ENCODE data around the gene OCRL. TPM values are rescaled to one million over a fixed set of nuclear protein-coding genes. Genes with fewer than 3 reads are reported as not detected.

The OCRL gene
- total RNA-seq, 1 donor from 2014 or later: 25.3 TPM

DNA sequence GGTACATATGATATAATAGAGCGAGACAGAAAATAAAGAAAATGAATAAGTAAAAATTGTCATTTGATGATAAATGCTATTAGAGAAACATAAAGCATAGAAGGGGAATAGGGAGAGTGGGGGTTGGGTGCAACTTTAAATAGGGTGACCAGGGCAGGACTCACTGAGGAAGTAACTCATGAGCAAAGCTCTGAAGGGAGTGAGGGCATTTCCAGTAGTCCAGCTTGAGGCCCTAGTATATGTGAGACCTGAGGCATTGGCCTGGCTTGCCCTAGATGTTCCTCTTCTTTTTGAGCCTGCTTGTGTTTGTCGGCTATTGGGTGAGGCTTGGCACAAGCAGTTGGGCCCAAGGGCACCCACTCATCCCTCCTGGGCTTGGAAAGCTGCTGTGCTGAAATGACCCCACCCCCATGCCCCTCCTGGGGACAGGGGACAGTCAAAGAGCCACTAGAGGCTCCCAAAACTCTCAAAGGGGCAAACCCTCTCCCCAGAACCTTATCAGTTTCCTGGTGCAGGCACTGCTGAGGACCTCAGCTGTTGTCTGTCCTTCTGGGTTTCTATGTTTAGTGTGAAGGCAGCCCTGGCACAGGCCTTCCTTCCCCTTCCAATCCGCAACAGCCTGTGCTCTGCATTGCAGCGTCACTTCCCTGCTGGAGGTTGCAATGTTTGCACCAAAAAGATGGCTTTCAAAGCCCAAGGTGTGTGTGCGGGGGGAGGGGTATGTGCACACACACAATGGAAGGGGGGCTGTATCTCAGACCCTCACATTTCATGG, 74.6 kb downstream of the OCRL start:
- Mint-ChIP-seq H3K4me3 (no peak overlapping the region), H3K9me3 (peaks cover 2% of the 10 kb centered on the region), H3K36me3 (no peaks in the 10 kb centered on the region), H3K27ac (no peak overlapping the region), H3K27me3 (ENCODE audit: insufficient read depth, low read depth) (peaks cover 2% of the 10 kb centered on the region), H3K4me1 (peaks cover 2% of the 10 kb centered on the region)
- DNase-seq (ENCODE audit: low spot score): no peak
- no peak overlapping the region for H3K4me2 ChIP-seq
- no peaks in the 10 kb centered on the region for H3F3A ChIP-seq (ENCODE audit: low read depth)
- H3K4me1 ChIP-seq: no peaks in the 10 kb centered on the region
- no peak overlapping the region for H3K27ac ChIP-seq
- no peak overlapping the region for H3K9ac ChIP-seq
- H3K27me3 ChIP-seq: no peaks in the 10 kb centered on the region
- no peaks in the 10 kb centered on the region for H3K9me3 ChIP-seq (ENCODE audit: low read depth)
- H3K79me2 ChIP-seq (ENCODE audit: low read depth): no peaks in the 10 kb centered on the region
- no peak for TF ChIP-seq EZH2phosphoT487 (IDR thresholded peaks at IDR 0.05)
- TF ChIP-seq EZH2 (IDR thresholded peaks at IDR 0.05): no peak
- TF ChIP-seq, protein P1, sequence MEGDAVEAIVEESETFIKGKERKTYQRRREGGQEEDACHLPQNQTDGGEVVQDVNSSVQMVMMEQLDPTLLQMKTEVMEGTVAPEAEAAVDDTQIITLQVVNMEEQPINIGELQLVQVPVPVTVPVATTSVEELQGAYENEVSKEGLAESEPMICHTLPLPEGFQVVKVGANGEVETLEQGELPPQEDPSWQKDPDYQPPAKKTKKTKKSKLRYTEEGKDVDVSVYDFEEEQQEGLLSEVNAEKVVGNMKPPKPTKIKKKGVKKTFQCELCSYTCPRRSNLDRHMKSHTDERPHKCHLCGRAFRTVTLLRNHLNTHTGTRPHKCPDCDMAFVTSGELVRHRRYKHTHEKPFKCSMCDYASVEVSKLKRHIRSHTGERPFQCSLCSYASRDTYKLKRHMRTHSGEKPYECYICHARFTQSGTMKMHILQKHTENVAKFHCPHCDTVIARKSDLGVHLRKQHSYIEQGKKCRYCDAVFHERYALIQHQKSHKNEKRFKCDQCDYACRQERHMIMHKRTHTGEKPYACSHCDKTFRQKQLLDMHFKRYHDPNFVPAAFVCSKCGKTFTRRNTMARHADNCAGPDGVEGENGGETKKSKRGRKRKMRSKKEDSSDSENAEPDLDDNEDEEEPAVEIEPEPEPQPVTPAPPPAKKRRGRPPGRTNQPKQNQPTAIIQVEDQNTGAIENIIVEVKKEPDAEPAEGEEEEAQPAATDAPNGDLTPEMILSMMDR (IDR thresholded peaks at IDR 0.05): no peak
- no peaks in the 10 kb centered on the region for H4K20me1 ChIP-seq (ENCODE audit: low read depth)
- H3K36me3 ChIP-seq: no peaks in the 10 kb centered on the region
- no peak overlapping the region for H3K4me3 ChIP-seq
- no peak overlapping the region for H2AFZ ChIP-seq (replicated peaks)

DNA sequence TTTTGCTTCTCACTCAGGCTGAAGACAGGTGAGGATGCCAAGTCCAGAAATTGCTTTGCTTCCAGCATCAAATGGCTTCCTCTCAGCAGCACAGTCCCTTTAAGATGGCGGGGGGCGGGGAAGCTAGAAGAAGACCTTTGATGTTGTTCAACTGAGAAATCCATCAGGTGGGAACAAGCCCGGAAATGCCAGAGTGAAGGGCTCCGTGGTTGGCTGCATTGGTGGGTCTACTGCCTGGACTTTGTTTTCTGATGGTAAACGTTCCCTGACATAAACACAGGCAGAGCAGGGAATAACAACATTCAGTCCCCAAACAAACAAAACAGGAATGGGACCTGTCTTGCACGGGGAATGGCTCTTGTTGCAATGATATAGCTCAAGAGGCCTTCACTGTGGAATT, 77.4 kb downstream of the OCRL start:
- Histone ChIP-seq H3K79me2 (ENCODE audit: low read depth) (no peaks in the 10 kb centered on the region), H3K36me3 (no peaks in the 10 kb centered on the region), H3K9me3 (ENCODE audit: low read depth) (no peaks in the 10 kb centered on the region), H3K4me1 (no peaks in the 10 kb centered on the region), H3K27me3 (no peaks in the 10 kb centered on the region), H2AFZ (replicated peaks) (no peak overlapping the region), H3K4me2 (no peak overlapping the region), H3F3A (ENCODE audit: low read depth) (no peaks in the 10 kb centered on the region), H3K4me3 (no peak overlapping the region), H4K20me1 (ENCODE audit: low read depth) (no peaks in the 10 kb centered on the region), H3K27ac (no peak overlapping the region), H3K9ac (no peak overlapping the region)
- H3K36me3 Mint-ChIP-seq: no peaks in the 10 kb centered on the region
- no peak overlapping the region for H3K4me3 Mint-ChIP-seq
- DNase-seq (ENCODE audit: low spot score): no peak
- TF ChIP-seq EZH2phosphoT487 (IDR thresholded peaks at IDR 0.05) (no peak), EZH2 (IDR thresholded peaks at IDR 0.05) (no peak)
- TF ChIP-seq, protein P1 (IDR thresholded peaks at IDR 0.05): no peak
- H3K4me1 Mint-ChIP-seq: peaks cover 9% of the 10 kb centered on the region
- H3K9me3 Mint-ChIP-seq: no peaks in the 10 kb centered on the region
- no peak overlapping the region for H3K27ac Mint-ChIP-seq
- peaks cover 2% of the 10 kb centered on the region for H3K27me3 Mint-ChIP-seq (ENCODE audit: insufficient read depth, low read depth)

DNA sequence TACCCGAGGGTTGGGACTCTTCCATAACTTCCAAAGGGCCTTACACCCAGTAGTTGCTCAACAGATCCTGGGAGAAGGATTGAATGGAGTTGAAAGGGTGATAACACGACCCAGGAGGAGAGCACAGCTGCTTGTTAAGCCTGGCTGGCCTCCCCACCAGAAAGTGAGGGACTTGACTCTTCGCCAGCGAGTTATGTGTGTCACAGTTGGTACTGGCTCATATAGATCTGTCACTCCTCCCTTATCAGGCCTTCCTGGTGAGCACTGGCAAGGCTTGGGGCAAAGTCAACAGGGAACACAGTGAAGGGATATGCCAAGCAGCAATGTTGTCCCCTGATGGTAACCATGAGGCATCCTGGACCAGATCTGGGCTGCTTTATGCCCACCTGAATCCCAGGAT, 78.9 kb downstream of the OCRL start:
- Histone ChIP-seq H3F3A (ENCODE audit: low read depth) (no peaks in the 10 kb centered on the region), H3K9ac (no peak overlapping the region), H3K27ac (no peak overlapping the region), H2AFZ (replicated peaks) (no peak overlapping the region), H3K4me3 (no peak overlapping the region), H3K36me3 (no peaks in the 10 kb centered on the region), H3K4me2 (no peak overlapping the region), H3K4me1 (no peaks in the 10 kb centered on the region), H3K9me3 (ENCODE audit: low read depth) (no peaks in the 10 kb centered on the region), H3K27me3 (no peaks in the 10 kb centered on the region), H4K20me1 (ENCODE audit: low read depth) (no peaks in the 10 kb centered on the region), H3K79me2 (ENCODE audit: low read depth) (no peaks in the 10 kb centered on the region)
- no peak for DNase-seq (ENCODE audit: low spot score)
- H3K27me3 Mint-ChIP-seq (ENCODE audit: insufficient read depth, low read depth): peaks cover 2% of the 10 kb centered on the region
- H3K4me3 Mint-ChIP-seq: no peak overlapping the region
- H3K4me1 Mint-ChIP-seq: peaks cover 15% of the 10 kb centered on the region
- H3K36me3 Mint-ChIP-seq: no peaks in the 10 kb centered on the region
- H3K9me3 Mint-ChIP-seq: no peaks in the 10 kb centered on the region
- TF ChIP-seq EZH2 (IDR thresholded peaks at IDR 0.05) (no peak), EZH2phosphoT487 (IDR thresholded peaks at IDR 0.05) (no peak)
- TF ChIP-seq, protein P1 (IDR thresholded peaks at IDR 0.05): no peak
- no peak overlapping the region for H3K27ac Mint-ChIP-seq
